ENCODE measurements around the gene L3MBTL3. TPM values are rescaled to one million over a fixed set of nuclear protein-coding genes. Genes with fewer than 3 reads are reported as not detected.
"Not testable (repeated sequence)": the region's sequence is repeated elsewhere in the genome, so short reads cannot be mapped to it uniquely, and the experiment has no call there.

Gene L3MBTL3
- total RNA-seq, 1 experiment from 2014 or later = 31.5 TPM

DNA sequence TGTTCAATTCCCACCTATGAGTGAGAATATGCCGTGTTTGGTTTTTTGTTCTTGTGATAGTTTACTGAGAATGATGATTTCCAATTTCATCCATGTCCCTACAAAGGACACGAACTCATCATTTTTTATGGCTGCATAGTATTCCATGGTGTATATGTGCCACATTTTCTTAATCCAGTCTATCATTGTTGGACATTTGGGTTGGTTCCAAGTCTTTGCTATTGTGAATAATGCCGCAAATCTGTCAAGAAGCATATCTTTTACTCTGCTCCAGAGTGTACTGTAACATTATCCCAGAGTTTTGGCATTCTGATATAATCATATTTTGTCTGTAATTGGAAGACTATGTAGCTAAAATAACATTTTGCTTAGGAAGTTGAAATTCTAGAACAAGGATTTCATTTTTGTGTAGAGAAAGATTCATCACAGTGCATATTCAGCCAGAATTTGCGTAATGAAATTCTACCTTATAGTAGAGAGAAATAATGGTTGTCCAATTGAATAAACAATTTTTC, 98.9 kb downstream of the L3MBTL3 start:
- POLR2A ChIA-PET; H3K4me3 ChIP-seq (replicated peaks in 1 of 2; ENCODE audit: low read depth in 1 of 2, low read length in 2 of 2); ATAC-seq; H3K9ac ChIP-seq (ENCODE audit: low read length); CTCF ChIA-PET; H3K4me1 ChIP-seq (ENCODE audit: control insufficient read depth in 1 of 2, insufficient read depth in 2 of 2, low read length in 2 of 2); RAD21 ChIA-PET (ENCODE audit: low non-redundant PET in 1 of 2, low total read pairs in 2 of 2, uncharacterized antibody in 2 of 2, unreplicated experiment in 2 of 2); DNase-seq (ENCODE audit: low read depth, low spot score); H3K9me3 ChIP-seq (ENCODE audit: control insufficient read depth in 1 of 2, insufficient read depth in 1 of 2, low read depth in 1 of 2, low read length in 2 of 2); H3K27ac ChIP-seq (ENCODE audit: low read depth, low read length); H3K79me2 ChIP-seq (ENCODE audit: insufficient read depth, low read length); H4K20me1 ChIP-seq (ENCODE audit: insufficient read depth); intact Hi-C loops (cut with micrococcal nuclease); BruUV-seq (replicated peaks); H2AFZ ChIP-seq (ENCODE audit: low read depth, low read length, poor library complexity, severe bottlenecking); H3K27me3 ChIP-seq (ENCODE audit: insufficient read depth, low read length); H3K9me2 ChIP-seq (ENCODE audit: insufficient read depth); H3K36me3 ChIP-seq (ENCODE audit: control insufficient read depth in 1 of 2, insufficient read depth in 2 of 2, low read length in 2 of 2); H3K4me2 ChIP-seq (ENCODE audit: low read length): not testable (repeated sequence)

DNA sequence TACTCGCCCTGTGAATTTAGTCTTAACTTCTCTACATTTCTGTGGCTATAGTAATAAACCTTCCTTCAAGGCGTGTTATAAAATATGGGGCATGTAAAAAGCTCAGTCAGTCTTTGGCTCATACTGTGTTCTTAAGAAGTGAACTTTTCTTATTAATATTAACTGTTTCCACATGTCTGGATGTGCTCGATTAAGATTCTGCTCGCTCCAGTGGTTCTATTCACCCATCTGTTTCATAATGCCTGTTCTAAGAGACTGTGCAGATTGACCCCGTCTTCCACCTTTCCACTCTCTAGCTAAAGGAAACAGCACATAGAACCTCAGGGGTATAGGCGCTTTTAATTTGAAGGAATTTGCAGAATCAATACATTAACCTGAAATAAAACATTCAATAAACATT, 99.9 kb downstream of the L3MBTL3 start:
- ATAC-seq (no peak), DNase-seq (ENCODE audit: low read depth, low spot score) (no peak)
- Histone ChIP-seq H3K4me2 (ENCODE audit: low read length) (no peak overlapping the region), H3K27ac (ENCODE audit: low read depth, low read length) (no peak overlapping the region), H3K4me3 (replicated peaks in 1 of 2; ENCODE audit: low read depth in 1 of 2, low read length in 2 of 2) (no peak overlapping the region), H4K20me1 (ENCODE audit: insufficient read depth) (no peaks in the 10 kb centered on the region), H3K9me2 (ENCODE audit: insufficient read depth) (no peaks in the 10 kb centered on the region), H3K4me1 (ENCODE audit: control insufficient read depth in 1 of 2, insufficient read depth in 2 of 2, low read length in 2 of 2) (no peaks in the 10 kb centered on the region), H3K27me3 (ENCODE audit: insufficient read depth, low read length) (no peaks in the 10 kb centered on the region), H3K9me3 (ENCODE audit: control insufficient read depth in 1 of 2, insufficient read depth in 1 of 2, low read depth in 1 of 2, low read length in 2 of 2) (no peaks in the 10 kb centered on the region), H3K79me2 (ENCODE audit: insufficient read depth, low read length) (no peaks in the 10 kb centered on the region), H2AFZ (ENCODE audit: low read depth, low read length, poor library complexity, severe bottlenecking) (no peak overlapping the region), H3K36me3 (ENCODE audit: control insufficient read depth in 1 of 2, insufficient read depth in 2 of 2, low read length in 2 of 2) (peaks cover 0 to 5% of the 10 kb centered on the region in 2 experiments; a peak in 1 of 4 replicates), H3K9ac (ENCODE audit: low read length) (no peak overlapping the region)
- intact Hi-C loops (cut with micrococcal nuclease) = no loop called here
- ChIA-PET RAD21 (ENCODE audit: low non-redundant PET in 1 of 2, low total read pairs in 2 of 2, uncharacterized antibody in 2 of 2, unreplicated experiment in 2 of 2) (no interaction called here), POLR2A (no interaction called here), CTCF (no interaction called here)
- BruUV-seq (replicated peaks) = no TSS peak
- TF ChIP-seq FOSL1 (IDR thresholded peaks at IDR 0.05; ENCODE audit: low read depth) = no peak
- no peak for TF ChIP-seq EZH2phosphoT487 (IDR thresholded peaks at IDR 0.05; ENCODE audit: borderline replicate concordance)
- TF ChIP-seq CTCF (IDR thresholded peaks at IDR 0.05 in 2 of 3, conservative IDR thresholded peaks at IDR 0.05 in 1 of 3; ENCODE audit: borderline replicate concordance in 1 of 3, insufficient read depth in 1 of 3, low read depth in 2 of 3, low read length in 2 of 3) = no peak
- TF ChIP-seq, protein P1, sequence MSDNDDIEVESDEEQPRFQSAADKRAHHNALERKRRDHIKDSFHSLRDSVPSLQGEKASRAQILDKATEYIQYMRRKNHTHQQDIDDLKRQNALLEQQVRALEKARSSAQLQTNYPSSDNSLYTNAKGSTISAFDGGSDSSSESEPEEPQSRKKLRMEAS (IDR thresholded peaks at IDR 0.05) = no peak
- no peak for TF ChIP-seq SRF (IDR thresholded peaks at IDR 0.05; ENCODE audit: low read depth)
- no peak for TF ChIP-seq ELF1 (IDR thresholded peaks at IDR 0.05; ENCODE audit: borderline replicate concordance, low read depth)
- TF ChIP-seq EGR1 (IDR thresholded peaks at IDR 0.05; ENCODE audit: low read depth) = no peak
- TF ChIP-seq, protein P2, sequence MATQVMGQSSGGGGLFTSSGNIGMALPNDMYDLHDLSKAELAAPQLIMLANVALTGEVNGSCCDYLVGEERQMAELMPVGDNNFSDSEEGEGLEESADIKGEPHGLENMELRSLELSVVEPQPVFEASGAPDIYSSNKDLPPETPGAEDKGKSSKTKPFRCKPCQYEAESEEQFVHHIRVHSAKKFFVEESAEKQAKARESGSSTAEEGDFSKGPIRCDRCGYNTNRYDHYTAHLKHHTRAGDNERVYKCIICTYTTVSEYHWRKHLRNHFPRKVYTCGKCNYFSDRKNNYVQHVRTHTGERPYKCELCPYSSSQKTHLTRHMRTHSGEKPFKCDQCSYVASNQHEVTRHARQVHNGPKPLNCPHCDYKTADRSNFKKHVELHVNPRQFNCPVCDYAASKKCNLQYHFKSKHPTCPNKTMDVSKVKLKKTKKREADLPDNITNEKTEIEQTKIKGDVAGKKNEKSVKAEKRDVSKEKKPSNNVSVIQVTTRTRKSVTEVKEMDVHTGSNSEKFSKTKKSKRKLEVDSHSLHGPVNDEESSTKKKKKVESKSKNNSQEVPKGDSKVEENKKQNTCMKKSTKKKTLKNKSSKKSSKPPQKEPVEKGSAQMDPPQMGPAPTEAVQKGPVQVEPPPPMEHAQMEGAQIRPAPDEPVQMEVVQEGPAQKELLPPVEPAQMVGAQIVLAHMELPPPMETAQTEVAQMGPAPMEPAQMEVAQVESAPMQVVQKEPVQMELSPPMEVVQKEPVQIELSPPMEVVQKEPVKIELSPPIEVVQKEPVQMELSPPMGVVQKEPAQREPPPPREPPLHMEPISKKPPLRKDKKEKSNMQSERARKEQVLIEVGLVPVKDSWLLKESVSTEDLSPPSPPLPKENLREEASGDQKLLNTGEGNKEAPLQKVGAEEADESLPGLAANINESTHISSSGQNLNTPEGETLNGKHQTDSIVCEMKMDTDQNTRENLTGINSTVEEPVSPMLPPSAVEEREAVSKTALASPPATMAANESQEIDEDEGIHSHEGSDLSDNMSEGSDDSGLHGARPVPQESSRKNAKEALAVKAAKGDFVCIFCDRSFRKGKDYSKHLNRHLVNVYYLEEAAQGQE (IDR thresholded peaks at IDR 0.05; ENCODE audit: low read depth) = no peak
- TF ChIP-seq, protein P3, sequence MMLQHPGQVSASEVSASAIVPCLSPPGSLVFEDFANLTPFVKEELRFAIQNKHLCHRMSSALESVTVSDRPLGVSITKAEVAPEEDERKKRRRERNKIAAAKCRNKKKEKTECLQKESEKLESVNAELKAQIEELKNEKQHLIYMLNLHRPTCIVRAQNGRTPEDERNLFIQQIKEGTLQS (IDR thresholded peaks at IDR 0.05) = no peak
- TF ChIP-seq SP1 (IDR thresholded peaks at IDR 0.05; ENCODE audit: low read depth) = no peak
- no peak for TF ChIP-seq ZNF274 (IDR thresholded peaks at IDR 0.05; ENCODE audit: low read depth, low read length)
- TF ChIP-seq CEBPB (IDR thresholded peaks at IDR 0.05; ENCODE audit: low read depth) = no peak
- TF ChIP-seq RAD21 (IDR thresholded peaks at IDR 0.05; ENCODE audit: low read depth) = no peak
- TF ChIP-seq JUND (IDR thresholded peaks at IDR 0.05) = no peak

Data from HCT116 (cell line).